Esophagus muscularis mucosa (tissue), 4 donors: ENCODE data around the gene APH1B. TPM values are rescaled to one million over a fixed set of nuclear protein-coding genes. Genes with fewer than 3 reads are reported as not detected.

Experiments
- DNase-seq: peaks from one replicate; pipeline ENCODE4 v3.0.0-alpha.2; 2017; ENCODE audit errors: extremely low spot score
- H3K27ac ChIP-seq, 4 donors: fragments of 200-600 bp; sonication (generic); replicated peaks in 1 of 4; 1 replicate in 3 of 4; 2 replicates in 1 of 4; pipeline ENCODE4 v1.5.1; 2016 to 2019; ENCODE audit warnings: mild to moderate bottlenecking in 1 of 4
- H3K27me3 ChIP-seq, 4 donors: fragments of 200-600 bp; sonication (generic); one replicate each; pipeline versions ENCODE4 v1.5.1 to v1.6.0; 2016 to 2019
- H3K36me3 ChIP-seq, 4 donors: fragments of 200-600 bp; sonication (generic); one replicate each; pipeline ENCODE4 v1.5.1; 2016 to 2019
- H3K4me1 ChIP-seq, 4 donors: fragments of 200-600 bp; sonication (generic); one replicate each; pipeline ENCODE4 v1.5.1; 2016 to 2019
- H3K4me3 ChIP-seq, 4 donors: fragments of 200-600 bp; sonication (generic); 1 replicate in 2 of 4; 2 replicates in 2 of 4; pipeline ENCODE4 v1.5.1; 2016 to 2019; ENCODE audit warnings: mild to moderate bottlenecking in 4 of 4, moderate library complexity in 1 of 4
- H3K9me3 ChIP-seq, 4 donors: fragments of 200-600 bp; sonication (generic); 1 replicate in 3 of 4; 2 replicates in 1 of 4; pipeline ENCODE4 v1.5.1; 2016 to 2019
- EP300 ChIP-seq: sonication (generic); formaldehyde crosslinking; IDR thresholded peaks from one replicate; pipeline ENCODE4 v1.6.1; 2017; ENCODE audit warnings: antibody characterized with exemption
- POLR2A ChIP-seq: fragments of 450-650 bp; IDR thresholded peaks from one replicate; pipeline ENCODE4 v1.6.1; 2017; ENCODE audit warnings: antibody characterized with exemption, moderate library complexity, mild to moderate bottlenecking, low read depth
- POLR2AphosphoS5 ChIP-seq, 2 donors: sonication (generic); formaldehyde crosslinking; IDR thresholded peaks; one replicate each; pipeline ENCODE4 v1.6.1; 2017; ENCODE audit warnings: antibody characterized with exemption in 2 of 2
- WGBS: methylation state at CpG from one replicate; pipeline ENCODE4 v1.1.5; 2018; 5-methylcytosine and 5-hydroxymethylcytosine counted together
- intact Hi-C: fragments of 100-400 bp; cut with DNase I; formaldehyde crosslinking; loops from one replicate; pipeline ENCODE4 v1.15.1; 2023
- total RNA-seq, 4 donors: library from RNA; depleted of rRNA; stranded (reverse); fragments of >200 nt; gene quantifications; one replicate each; pipeline versions ENCODE4 v1.1.0 to v1.2.1, GENCODE V29; 2016
- TF ChIP-seq, protein P1 (sequence below), 3 experiments: fragments of 200-600 bp in 2 of 3; fragments of 450-650 bp in 1 of 3; sonication (generic) in 2 of 3; IDR thresholded peaks; one replicate each; pipeline ENCODE4 v1.5.1; 2017 to 2019; ENCODE audit warnings: antibody characterized with exemption in 3 of 3, mild to moderate bottlenecking in 2 of 3, moderate library complexity in 1 of 3

The APH1B gene
- total RNA-seq, 4 donors from 2014 or later = 7.5 to 9.4 (median 8.9) TPM

DNA sequence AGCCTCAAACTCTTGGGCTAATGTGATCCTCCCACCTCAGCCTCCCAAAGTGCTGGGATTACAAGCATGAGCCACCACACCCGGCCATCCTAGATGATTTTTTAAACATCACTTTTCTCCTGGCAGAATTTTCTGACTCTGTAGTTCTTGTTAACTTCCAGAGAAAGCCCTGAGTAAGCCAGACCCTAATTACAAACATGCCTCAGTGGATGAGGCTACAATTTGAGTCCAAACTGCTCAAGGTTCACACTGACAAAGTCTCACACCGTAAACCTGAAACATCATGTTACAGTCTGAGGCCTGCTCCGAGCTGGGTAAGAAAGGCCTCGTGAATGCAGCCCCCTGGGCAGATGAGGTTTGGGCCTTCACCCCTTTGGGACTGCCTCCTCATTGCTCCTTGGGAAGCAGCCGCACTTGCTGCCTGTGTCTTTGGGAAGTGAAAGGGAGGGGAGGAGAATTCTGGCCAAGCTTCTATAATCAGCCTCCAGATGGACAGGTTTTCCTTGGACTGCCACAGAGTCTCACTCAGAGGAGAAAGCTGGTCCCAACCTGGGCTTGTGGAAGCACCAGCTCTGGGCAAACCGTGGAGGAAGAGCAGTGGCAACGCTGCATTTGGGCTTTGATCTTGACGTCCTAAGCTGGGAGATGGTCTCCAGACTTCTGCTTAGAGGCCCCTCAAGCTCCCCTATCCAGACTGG, 58.3 kb downstream of the APH1B start:
- no peak for TF ChIP-seq EP300
- TF ChIP-seq POLR2AphosphoS5 (IDR thresholded peaks at IDR 0.05) = no peak
- no peak for TF ChIP-seq POLR2A
- TF ChIP-seq, protein P1, sequence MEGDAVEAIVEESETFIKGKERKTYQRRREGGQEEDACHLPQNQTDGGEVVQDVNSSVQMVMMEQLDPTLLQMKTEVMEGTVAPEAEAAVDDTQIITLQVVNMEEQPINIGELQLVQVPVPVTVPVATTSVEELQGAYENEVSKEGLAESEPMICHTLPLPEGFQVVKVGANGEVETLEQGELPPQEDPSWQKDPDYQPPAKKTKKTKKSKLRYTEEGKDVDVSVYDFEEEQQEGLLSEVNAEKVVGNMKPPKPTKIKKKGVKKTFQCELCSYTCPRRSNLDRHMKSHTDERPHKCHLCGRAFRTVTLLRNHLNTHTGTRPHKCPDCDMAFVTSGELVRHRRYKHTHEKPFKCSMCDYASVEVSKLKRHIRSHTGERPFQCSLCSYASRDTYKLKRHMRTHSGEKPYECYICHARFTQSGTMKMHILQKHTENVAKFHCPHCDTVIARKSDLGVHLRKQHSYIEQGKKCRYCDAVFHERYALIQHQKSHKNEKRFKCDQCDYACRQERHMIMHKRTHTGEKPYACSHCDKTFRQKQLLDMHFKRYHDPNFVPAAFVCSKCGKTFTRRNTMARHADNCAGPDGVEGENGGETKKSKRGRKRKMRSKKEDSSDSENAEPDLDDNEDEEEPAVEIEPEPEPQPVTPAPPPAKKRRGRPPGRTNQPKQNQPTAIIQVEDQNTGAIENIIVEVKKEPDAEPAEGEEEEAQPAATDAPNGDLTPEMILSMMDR (IDR thresholded peaks at IDR 0.05) = no peak
- WGBS = 69% methylated on average over 8 of the region's 8 CpGs
- Histone ChIP-seq H3K4me3 (no peak overlapping the region), H3K27ac (no peak overlapping the region), H3K27me3 (peaks cover 0 to 4% (median 0%) of the 10 kb centered on the region in 4 donors), H3K4me1 (no peaks in the 10 kb centered on the region), H3K9me3 (no peaks in the 10 kb centered on the region), H3K36me3 (no peaks in the 10 kb centered on the region)
- no peak for DNase-seq
- intact Hi-C loops = no loop called here

DNA sequence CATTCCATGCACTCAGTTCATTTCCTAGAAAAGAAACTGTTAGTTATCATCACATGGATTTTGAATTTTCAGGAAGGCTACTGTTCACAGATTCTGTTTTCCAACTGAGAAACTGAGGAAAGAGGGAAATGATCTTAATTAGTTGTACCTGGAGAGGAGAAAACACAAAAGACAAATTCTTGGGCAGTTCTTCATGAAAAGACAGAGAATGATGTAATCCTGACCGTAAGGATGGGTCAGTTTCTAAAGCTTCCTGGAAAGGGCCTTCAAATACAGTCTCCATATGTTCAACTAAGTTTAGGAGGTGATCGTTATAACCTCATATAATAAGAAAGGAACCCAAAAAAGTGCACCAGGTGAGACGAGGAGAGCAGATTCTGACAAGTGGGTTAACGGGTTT, 59.6 kb downstream of the APH1B start:
- intact Hi-C loops = no loop called here
- 94% methylated on average over 4 of the region's 4 CpGs for WGBS
- Histone ChIP-seq H3K4me1 (no peaks in the 10 kb centered on the region), H3K36me3 (no peaks in the 10 kb centered on the region), H3K4me3 (no peak overlapping the region), H3K27ac (no peak overlapping the region), H3K27me3 (peaks cover 0 to 4% (median 0%) of the 10 kb centered on the region in 4 donors), H3K9me3 (no peaks in the 10 kb centered on the region)
- DNase-seq = no peak
- TF ChIP-seq POLR2AphosphoS5 (IDR thresholded peaks at IDR 0.05) = no peak
- no peak for TF ChIP-seq POLR2A
- TF ChIP-seq EP300 = no peak
- TF ChIP-seq, protein P1 (IDR thresholded peaks at IDR 0.05) = no peak

DNA sequence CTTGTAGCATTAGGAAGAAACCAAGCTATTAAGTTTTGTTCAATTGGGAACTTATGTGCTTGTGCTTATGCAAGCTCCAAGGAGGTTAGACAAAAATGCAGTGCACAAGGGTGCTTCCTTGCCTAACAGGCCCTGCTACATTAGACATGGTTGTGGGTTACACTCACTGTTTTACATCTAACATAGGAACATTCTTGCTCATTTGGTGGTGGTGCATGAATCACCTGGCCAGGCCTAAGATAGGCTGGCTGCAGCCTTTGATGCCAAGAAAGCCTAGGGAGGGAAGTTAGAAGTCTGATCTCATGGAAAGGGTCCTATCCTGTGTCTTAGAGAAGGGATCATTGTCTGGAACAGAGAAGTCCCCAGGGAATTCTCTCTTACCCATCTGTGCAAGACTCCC, 60.8 kb downstream of the APH1B start:
- no peaks in the 10 kb centered on the region for H3K4me1 ChIP-seq
- no peaks in the 10 kb centered on the region for H3K36me3 ChIP-seq
- peaks cover 0 to 4% (median 0%) of the 10 kb centered on the region in 4 donors for H3K27me3 ChIP-seq
- intact Hi-C loops = no loop called here
- H3K27ac ChIP-seq = no peak overlapping the region
- H3K4me3 ChIP-seq = no peak overlapping the region
- no peak for TF ChIP-seq POLR2AphosphoS5 (IDR thresholded peaks at IDR 0.05)
- TF ChIP-seq POLR2A = no peak
- no peak for DNase-seq
- no peaks in the 10 kb centered on the region for H3K9me3 ChIP-seq

DNA sequence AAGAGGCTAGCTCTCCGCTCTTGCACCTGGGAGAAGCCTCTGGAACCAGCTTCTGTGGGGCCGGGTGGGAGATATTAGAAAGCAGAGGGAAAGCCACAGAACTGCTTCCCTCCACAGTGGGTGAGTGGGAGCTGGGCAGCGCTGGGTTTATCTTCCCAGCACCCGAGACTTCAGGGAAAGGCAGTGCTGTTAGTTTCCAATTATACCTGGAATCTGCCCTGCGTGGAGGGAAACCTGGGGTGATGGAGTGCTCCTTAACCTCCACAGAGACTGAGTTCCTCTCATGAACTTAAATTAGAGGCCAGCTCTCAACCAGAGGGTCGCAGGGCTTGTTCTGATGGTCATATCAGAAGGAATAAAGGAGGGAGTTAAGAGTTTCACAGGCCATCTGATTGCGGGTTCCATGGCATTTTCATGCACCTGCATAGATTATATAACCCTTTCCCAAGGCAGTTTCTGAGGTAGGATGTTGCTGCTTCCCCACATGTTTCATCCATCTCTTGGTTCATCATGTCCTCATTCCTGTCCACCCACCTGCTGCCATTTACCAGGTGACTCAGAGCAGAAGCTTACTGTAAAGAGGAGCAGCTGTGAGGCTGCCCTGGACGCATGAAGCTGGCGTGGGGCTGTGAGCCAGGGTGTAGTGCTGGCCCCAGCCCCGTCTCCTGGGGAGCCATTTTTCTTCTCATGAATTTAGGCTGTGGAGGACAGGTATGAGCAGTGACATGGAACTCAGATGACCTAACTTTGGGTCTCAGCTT, 61.8 kb downstream of the APH1B start:
- Histone ChIP-seq H3K36me3 (no peaks in the 10 kb centered on the region), H3K27ac (no peak overlapping the region), H3K27me3 (peaks cover 0 to 4% (median 0%) of the 10 kb centered on the region in 4 donors), H3K4me3 (no peak overlapping the region), H3K4me1 (no peaks in the 10 kb centered on the region), H3K9me3 (no peaks in the 10 kb centered on the region)
- intact Hi-C loops = no loop called here
- DNase-seq = no peak
- no peak for TF ChIP-seq EP300
- TF ChIP-seq POLR2A = no peak
- TF ChIP-seq, protein P1 (IDR thresholded peaks at IDR 0.05) = no peak
- TF ChIP-seq POLR2AphosphoS5 (IDR thresholded peaks at IDR 0.05) = no peak
- 91% methylated on average over 10 of the region's 10 CpGs for WGBS

DNA sequence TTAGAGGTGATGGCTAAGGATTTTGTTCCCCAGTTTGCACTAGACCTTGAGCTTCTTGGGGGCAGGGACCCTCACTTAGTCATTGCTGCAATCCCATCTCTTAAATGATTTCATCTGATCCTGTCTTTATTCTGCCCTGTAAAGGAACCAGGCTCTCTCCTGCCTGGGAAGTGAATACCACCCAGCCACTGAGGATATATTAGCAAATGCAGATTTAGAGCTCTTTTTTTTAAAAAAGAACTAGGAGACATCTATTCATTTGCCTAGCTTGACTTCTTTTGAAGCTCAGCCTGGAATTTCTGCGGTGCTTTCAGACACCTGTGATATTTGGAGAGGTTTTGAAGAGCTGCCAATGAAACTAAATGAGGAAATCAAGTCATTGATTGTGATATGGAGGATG, 62.4 kb downstream of the APH1B start:
- intact Hi-C loops = no loop called here
- WGBS = 78% methylated on average over 1 of the region's 1 CpG

More for the DNA sequence above, 62.4 kb downstream of the APH1B start:
- no peaks in the 10 kb centered on the region for H3K36me3 ChIP-seq
- H3K4me3 ChIP-seq = no peak overlapping the region
- DNase-seq = no peak
- no peaks in the 10 kb centered on the region for H3K4me1 ChIP-seq
- no peak for TF ChIP-seq EP300
- no peak for TF ChIP-seq POLR2A
- TF ChIP-seq POLR2AphosphoS5 (IDR thresholded peaks at IDR 0.05) = no peak
- TF ChIP-seq, protein P1 (IDR thresholded peaks at IDR 0.05) = no peak
- peaks cover 0 to 4% (median 0%) of the 10 kb centered on the region in 4 donors for H3K27me3 ChIP-seq
- H3K9me3 ChIP-seq = no peaks in the 10 kb centered on the region
- H3K27ac ChIP-seq = no peak overlapping the region
